Fibroblast of mammary gland (primary cell): ENCODE measurements around the gene MUCL3.

Experiments used
- DNase-seq: peaks from one replicate; pipeline ENCODE4 v3.0.0-alpha.2; 2010; ENCODE audit warnings: low read depth
- H3K4me3 ChIP-seq: 2 replicates; pipeline ENCODE4 v1.5.1; 2011; ENCODE audit warnings: low read depth, mild to moderate bottlenecking, low read length, moderate library complexity; ENCODE audit not compliant: control insufficient read depth
- CTCF ChIP-seq: conservative IDR thresholded peaks from 2 replicates; pipeline ENCODE4 v1.5.1; 2011; ENCODE audit warnings: low read depth, low read length, inconsistent platforms; ENCODE audit not compliant: control insufficient read depth, insufficient read depth

The MUCL3 gene

GRCh38 chr6:30939473-30939872, 1.3 kb upstream of the MUCL3 start:
- TF ChIP-seq CTCF: no peak
- H3K4me3 ChIP-seq: no peak overlapping the region
- DNase-seq: peak; percentile 61

- H3K4me3 ChIP-seq: no peak overlapping the region
- peak; percentile 61 for TF ChIP-seq CTCF
- peak; percentile 70 for DNase-seq
Observed at GRCh38 chr6:30942338-30943060, 1.7 kb downstream of the MUCL3 start.

DNA sequence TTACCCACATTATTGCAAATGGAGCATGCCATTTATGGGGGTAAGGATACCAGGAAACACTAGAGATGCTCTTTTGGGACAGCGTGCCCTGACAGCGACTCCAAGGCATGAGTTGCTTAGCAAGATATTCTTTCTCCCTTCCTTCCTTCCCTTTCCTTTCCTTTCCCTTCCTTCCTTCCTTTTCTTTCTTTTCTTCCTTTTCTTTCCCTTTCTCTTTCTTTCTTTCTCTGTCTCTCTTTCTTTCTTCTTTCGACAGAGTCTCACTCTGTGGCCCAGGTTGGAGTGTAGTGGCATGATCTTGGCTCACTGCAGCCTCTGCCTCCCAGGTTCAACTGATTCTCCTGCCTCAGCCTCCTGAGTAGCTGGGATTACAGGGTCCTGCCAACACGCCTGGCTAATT, 3.3 kb downstream of the MUCL3 start:
- TF ChIP-seq CTCF: no peak
- no peak for DNase-seq

DNA sequence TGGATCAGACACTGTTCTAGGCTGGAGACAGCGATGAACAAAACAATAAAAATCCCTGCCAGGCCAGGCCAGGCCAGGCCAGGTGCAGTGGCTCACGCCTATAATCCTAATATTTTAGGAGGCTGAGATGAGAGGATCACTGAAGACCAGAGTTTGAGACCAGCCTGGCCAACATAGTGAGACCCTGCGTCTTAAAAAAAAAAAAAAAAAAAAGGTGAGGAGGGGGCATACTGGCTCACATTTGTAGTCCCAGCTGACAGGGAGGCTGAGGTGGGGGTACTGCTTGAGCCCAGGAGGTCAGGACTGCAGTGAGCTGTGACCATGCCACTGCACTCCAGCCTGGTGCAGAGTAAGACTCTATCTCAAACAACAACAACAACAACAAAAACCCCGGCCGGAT, 4.5 kb downstream of the MUCL3 start:
- no peak for TF ChIP-seq CTCF
- no peak overlapping the region for H3K4me3 ChIP-seq
- no peak for DNase-seq

More for the DNA sequence above, 3.3 kb downstream of the MUCL3 start:
- no peak overlapping the region for H3K4me3 ChIP-seq

DNA sequence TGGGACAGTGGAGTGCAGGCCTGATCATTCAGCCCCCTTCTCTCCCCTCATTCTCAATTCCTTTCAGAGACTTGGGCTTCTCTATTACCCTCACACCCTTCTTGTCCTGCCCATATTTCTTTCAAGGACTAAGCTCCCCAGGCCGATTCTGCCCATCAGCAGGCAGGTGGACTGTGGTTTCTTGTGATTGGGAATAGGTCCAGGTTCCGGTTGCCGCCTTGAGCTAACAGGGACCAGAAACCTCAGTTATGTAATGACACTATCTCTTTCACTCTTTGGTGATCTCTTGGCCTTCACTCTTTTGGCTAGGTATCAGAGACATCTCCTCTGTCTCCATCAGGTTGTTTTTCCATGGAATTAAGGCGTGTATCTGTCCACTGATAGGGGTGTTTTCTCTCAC, 6.5 kb downstream of the MUCL3 start:
- no peak for TF ChIP-seq CTCF
- DNase-seq: no peak
- H3K4me3 ChIP-seq: no peak overlapping the region

DNA sequence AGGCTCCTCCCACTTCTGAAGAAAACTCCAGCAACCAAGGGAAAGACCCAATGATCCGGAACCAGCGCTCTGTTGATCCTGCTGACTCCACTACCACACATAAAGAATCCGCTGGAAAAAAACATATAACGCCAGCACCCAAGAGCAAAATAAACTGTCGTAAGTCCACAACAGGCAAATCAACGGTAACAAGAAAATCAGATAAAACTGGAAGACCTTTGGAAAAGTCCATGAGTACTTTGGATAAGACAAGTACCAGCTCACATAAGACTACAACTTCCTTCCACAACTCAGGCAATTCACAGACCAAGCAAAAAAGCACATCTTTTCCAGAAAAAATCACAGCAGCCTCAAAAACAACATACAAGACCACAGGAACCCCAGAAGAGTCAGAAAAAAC, 8.0 kb downstream of the MUCL3 start:
- H3K4me3 ChIP-seq: no peak overlapping the region
- DNase-seq: no peak
- no peak for TF ChIP-seq CTCF

DNA sequence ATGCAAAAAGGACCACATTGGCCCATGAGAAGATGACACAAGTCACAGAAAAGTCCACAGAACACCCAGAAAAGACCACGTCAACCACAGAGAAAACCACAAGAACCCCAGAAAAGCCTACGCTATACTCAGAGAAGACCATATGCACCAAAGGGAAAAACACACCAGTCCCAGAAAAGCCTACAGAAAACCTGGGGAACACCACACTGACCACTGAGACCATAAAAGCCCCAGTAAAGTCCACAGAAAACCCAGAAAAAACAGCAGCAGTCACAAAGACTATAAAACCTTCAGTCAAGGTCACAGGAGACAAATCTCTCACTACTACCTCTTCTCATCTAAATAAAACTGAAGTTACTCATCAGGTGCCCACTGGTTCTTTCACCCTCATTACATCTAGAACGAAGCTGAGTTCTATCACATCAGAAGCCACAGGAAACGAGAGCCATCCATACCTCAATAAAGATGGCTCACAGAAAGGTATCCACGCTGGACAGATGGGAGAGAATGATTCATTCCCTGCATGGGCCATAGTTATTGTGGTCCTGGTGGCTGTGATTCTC, 11.2 kb downstream of the MUCL3 start:
- no peak for DNase-seq
- TF ChIP-seq CTCF: no peak
- no peak overlapping the region for H3K4me3 ChIP-seq
